ENCODE measurements around the gene LRIG1. TPM values are rescaled to one million over a fixed set of nuclear protein-coding genes. Genes with fewer than 3 reads are reported as not detected.

Gene LRIG1
- polyA plus RNA-seq, 4 donors, result 3.5 to 41.0 (median 21.9) TPM

DNA sequence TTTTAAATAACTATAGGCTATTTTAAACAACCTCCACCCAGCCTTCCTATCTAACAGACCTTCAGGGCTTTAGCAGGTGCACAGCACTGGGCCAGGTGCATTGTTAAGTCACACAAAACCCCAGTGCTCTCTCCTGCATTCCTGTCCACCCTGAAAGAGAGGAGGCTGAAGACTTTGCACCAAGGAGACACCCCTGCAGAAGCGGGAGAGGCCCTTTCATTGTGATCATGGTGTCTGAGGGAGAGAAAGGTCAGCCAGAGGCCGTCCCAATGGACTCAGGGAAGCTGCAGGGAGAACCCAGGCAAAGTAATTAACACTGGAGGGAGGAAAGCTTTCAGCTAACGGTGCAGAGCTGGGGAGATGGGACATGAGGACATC lies 5.2 kb downstream of the LRIG1 start:
- DNase-seq (peak; percentile 58 to 59), FAIRE-seq (no peak)
- Histone ChIP-seq H3K36me3 (ENCODE audit: control insufficient read depth in 3 of 3, insufficient read depth in 2 of 3, low read depth in 1 of 3, low read length in 3 of 3) (no peaks in the 10 kb centered on the region), H3K27me3 (ENCODE audit: control insufficient read depth in 3 of 3, insufficient read depth in 3 of 3, low read length in 3 of 3) (no peaks in the 10 kb centered on the region), H3K4me1 (ENCODE audit: control insufficient read depth in 3 of 3, insufficient read depth in 2 of 3, low read depth in 1 of 3, low read length in 2 of 3) (peaks cover 8 to 60% (median 32%) of the 10 kb centered on the region in 3 donors), H3K4me3 (ENCODE audit: low read depth in 1 of 3, low read length in 3 of 3) (no peak overlapping the region), H3K9me3 (ENCODE audit: control insufficient read depth in 2 of 2, insufficient read depth in 1 of 2, low read depth in 1 of 2, low read length in 1 of 2) (no peaks in the 10 kb centered on the region), H3K27ac (ENCODE audit: low read depth in 1 of 3, low read length in 2 of 3) (peak overlapping the region in 2 of 3 donors; percentile 33 to 54)
- 10 to 40% (median 37%) methylated on average over 3 of the region's 3 CpGs for WGBS, 3 donors

DNA sequence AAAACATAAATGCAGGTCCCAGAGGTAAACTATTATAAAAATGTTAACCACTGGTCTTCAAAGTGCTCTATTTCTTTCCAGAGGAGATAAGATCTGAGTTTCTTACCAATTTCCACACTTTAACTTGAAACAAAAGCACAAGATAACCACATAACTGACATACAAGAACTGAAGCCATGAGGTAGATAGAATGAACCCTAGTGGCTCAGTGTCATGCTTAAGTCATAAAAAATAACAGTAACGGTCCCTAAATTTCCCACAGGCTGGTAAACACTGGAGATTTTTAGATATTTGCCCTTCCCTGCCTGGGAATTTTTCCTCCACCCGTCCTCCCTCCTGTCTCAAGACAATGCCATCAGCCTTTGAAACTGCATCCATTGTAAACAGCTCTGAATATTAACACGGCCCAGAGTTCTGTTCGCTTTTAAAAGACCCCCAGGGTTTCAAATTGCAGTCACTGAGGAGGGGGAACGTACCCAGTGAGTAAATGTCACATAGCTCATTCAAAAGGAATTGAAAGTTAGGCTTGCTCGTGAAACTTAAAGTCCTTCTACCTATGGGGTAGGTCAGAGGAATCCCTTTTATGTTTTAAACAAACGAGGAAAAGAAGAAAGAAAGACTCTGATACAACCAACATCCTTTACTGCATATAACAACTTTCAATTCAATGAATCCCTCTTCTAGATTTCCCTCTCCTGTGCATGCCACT lies 5.7 kb downstream of the LRIG1 start:
- WGBS, 3 donors, result 19 to 42% (median 26%) methylated on average over 7 of the region's 7 CpGs
- Histone ChIP-seq H3K4me3 (ENCODE audit: low read depth in 1 of 3, low read length in 3 of 3) (no peak overlapping the region), H3K4me1 (ENCODE audit: control insufficient read depth in 3 of 3, insufficient read depth in 2 of 3, low read depth in 1 of 3, low read length in 2 of 3) (peaks cover 8 to 62% (median 33%) of the 10 kb centered on the region in 3 donors), H3K9me3 (ENCODE audit: control insufficient read depth in 2 of 2, insufficient read depth in 1 of 2, low read depth in 1 of 2, low read length in 1 of 2) (no peaks in the 10 kb centered on the region), H3K36me3 (ENCODE audit: control insufficient read depth in 3 of 3, insufficient read depth in 2 of 3, low read depth in 1 of 3, low read length in 3 of 3) (peaks cover 0 to 1% (median 0%) of the 10 kb centered on the region in 3 donors), H3K27ac (ENCODE audit: low read depth in 1 of 3, low read length in 2 of 3) (peak overlapping the region in 2 of 3 donors; percentile 17 to 54), H3K27me3 (ENCODE audit: control insufficient read depth in 3 of 3, insufficient read depth in 3 of 3, low read length in 3 of 3) (no peaks in the 10 kb centered on the region)
- no peak for FAIRE-seq
- DNase-seq, result peak; percentile 7 to 21

DNA sequence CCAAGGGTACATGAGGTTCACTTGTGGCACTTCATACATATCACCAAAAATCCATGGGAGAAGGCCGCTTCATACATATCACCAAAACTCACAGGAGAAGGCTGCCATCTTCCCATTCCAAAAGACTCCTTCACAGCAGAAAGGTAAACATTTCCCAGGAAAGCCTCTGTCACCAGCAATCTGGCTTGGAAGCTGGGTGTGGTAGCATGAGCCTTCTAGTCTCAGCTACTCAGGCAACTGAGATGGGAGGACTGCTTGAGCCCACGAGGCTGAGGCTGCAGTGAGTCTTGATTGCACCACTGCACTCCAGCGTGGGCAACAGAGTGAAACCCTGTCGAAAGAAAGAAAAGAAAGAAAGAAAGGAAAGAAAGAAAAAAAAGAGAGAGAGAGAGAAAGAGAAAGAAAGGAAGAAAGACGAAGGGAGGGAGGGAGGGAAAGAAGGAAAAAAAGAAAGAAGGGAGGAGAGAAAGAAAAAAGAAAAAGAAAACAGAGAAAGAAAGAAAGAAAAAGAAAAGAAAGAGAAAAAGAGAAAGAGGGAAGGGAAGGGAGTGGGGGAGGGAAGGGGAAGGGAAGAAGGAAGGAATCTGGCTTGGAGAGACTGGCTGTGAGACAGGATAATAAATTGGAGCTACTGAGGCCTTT lies 7.2 kb downstream of the LRIG1 start:
- 27 to 62% (median 39%) methylated on average over 5 of the region's 5 CpGs for WGBS, 3 donors
- H3K27ac ChIP-seq (ENCODE audit: low read depth in 1 of 3, low read length in 2 of 3), result peak overlapping the region in 2 of 3 donors; percentile 41 to 76
- peaks cover 0 to 4% (median 0%) of the 10 kb centered on the region in 3 donors for H3K36me3 ChIP-seq (ENCODE audit: control insufficient read depth in 3 of 3, insufficient read depth in 2 of 3, low read depth in 1 of 3, low read length in 3 of 3)
- peak; percentile 56 to 67 for DNase-seq
- H3K9me3 ChIP-seq (ENCODE audit: control insufficient read depth in 2 of 2, insufficient read depth in 1 of 2, low read depth in 1 of 2, low read length in 1 of 2), result no peaks in the 10 kb centered on the region
- no peaks in the 10 kb centered on the region for H3K27me3 ChIP-seq (ENCODE audit: control insufficient read depth in 3 of 3, insufficient read depth in 3 of 3, low read length in 3 of 3)
- FAIRE-seq, result no peak
- peaks cover 8 to 62% (median 33%) of the 10 kb centered on the region in 3 donors for H3K4me1 ChIP-seq (ENCODE audit: control insufficient read depth in 3 of 3, insufficient read depth in 2 of 3, low read depth in 1 of 3, low read length in 2 of 3)
- no peak overlapping the region for H3K4me3 ChIP-seq (ENCODE audit: low read depth in 1 of 3, low read length in 3 of 3)

DNA sequence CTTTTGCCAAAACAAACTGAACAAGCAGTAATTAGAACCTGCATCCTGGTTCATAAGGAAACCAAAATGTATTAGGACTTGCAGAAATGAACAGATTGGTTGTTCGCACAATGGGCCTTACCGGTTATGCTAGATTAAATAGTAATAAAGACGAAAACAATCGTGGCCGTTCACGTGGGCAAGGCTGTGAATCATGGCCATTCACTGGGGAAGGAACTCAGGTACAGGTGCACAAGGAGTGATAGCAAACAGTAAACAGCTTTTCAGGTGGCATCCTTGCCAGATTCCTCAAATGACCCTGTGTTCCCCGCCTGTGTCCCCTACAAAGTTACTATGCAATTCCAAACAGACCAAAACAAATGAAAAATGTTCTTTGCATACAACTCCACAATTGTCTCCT lies 8.2 kb downstream of the LRIG1 start:
- Histone ChIP-seq H3K27ac (ENCODE audit: low read depth in 1 of 3, low read length in 2 of 3) (peak overlapping the region; percentile 41 to 76 (median 52)), H3K4me1 (ENCODE audit: control insufficient read depth in 3 of 3, insufficient read depth in 2 of 3, low read depth in 1 of 3, low read length in 2 of 3) (peaks cover 8 to 62% (median 33%) of the 10 kb centered on the region in 3 donors), H3K36me3 (ENCODE audit: control insufficient read depth in 3 of 3, insufficient read depth in 2 of 3, low read depth in 1 of 3, low read length in 3 of 3) (peaks cover 0 to 6% (median 0%) of the 10 kb centered on the region in 3 donors), H3K27me3 (ENCODE audit: control insufficient read depth in 3 of 3, insufficient read depth in 3 of 3, low read length in 3 of 3) (no peaks in the 10 kb centered on the region), H3K9me3 (ENCODE audit: control insufficient read depth in 2 of 2, insufficient read depth in 1 of 2, low read depth in 1 of 2, low read length in 1 of 2) (no peaks in the 10 kb centered on the region), H3K4me3 (ENCODE audit: low read depth in 1 of 3, low read length in 3 of 3) (no peak overlapping the region)
- peak; percentile 54 to 83 for DNase-seq
- no peak for FAIRE-seq
- WGBS, 3 donors, result 9 to 58% (median 27%) methylated on average over 7 of the region's 7 CpGs

DNA sequence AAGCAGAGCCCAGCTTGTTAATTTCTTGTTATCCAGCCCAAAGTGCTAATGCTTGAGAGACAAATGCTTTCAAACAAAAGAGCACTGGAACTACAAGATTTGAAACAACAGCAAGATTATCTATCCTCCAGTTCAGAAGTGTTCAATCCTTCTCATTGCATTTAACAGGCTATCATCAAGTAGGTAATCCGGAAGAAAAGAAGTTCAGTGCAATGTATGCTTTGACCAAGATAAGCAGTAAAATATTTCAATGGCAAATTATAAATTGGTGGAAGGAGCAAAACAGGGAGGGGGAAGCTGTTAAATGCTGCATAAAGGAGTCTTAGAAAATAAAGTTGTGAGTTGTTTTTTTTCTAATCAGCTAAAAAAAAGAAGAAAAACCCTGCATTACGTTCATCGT lies 8.8 kb downstream of the LRIG1 start:
- DNase-seq (peak; percentile 26 to 33), FAIRE-seq (no peak)
- Histone ChIP-seq H3K27me3 (ENCODE audit: control insufficient read depth in 3 of 3, insufficient read depth in 3 of 3, low read length in 3 of 3) (no peaks in the 10 kb centered on the region), H3K27ac (ENCODE audit: low read depth in 1 of 3, low read length in 2 of 3) (peak overlapping the region in 2 of 3 donors; percentile 39 to 46), H3K36me3 (ENCODE audit: control insufficient read depth in 3 of 3, insufficient read depth in 2 of 3, low read depth in 1 of 3, low read length in 3 of 3) (peaks cover 0 to 6% (median 0%) of the 10 kb centered on the region in 3 donors), H3K9me3 (ENCODE audit: control insufficient read depth in 2 of 2, insufficient read depth in 1 of 2, low read depth in 1 of 2, low read length in 1 of 2) (no peaks in the 10 kb centered on the region), H3K4me1 (ENCODE audit: control insufficient read depth in 3 of 3, insufficient read depth in 2 of 3, low read depth in 1 of 3, low read length in 2 of 3) (peaks cover 8 to 63% (median 32%) of the 10 kb centered on the region in 3 donors), H3K4me3 (ENCODE audit: low read depth in 1 of 3, low read length in 3 of 3) (no peak overlapping the region)
- WGBS, 3 donors, result 9 to 50% (median 28%) methylated on average over 3 of the region's 3 CpGs

DNA sequence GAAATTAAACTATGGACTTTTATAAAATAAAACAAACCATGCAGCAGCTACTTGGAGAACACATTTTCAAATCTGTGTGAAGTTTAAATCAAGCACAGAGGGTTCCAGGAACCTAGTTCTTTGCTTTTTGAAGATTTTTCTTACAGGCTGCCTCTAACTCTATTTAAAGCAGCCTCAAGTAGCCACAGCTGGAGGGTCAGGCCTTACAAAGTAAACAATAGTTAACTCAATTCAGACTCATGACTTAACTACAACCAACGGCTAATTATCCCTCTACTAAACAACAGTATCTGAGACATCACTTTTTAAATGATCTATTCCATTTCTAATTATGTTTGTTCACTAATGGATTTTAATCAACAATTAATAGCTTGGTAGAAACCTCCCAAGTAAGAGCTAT lies 9.8 kb downstream of the LRIG1 start:
- Histone ChIP-seq H3K9me3 (ENCODE audit: control insufficient read depth in 2 of 2, insufficient read depth in 1 of 2, low read depth in 1 of 2, low read length in 1 of 2) (no peaks in the 10 kb centered on the region), H3K27me3 (ENCODE audit: control insufficient read depth in 3 of 3, insufficient read depth in 3 of 3, low read length in 3 of 3) (no peaks in the 10 kb centered on the region), H3K36me3 (ENCODE audit: control insufficient read depth in 3 of 3, insufficient read depth in 2 of 3, low read depth in 1 of 3, low read length in 3 of 3) (peaks cover 0 to 6% (median 0%) of the 10 kb centered on the region in 3 donors), H3K4me1 (ENCODE audit: control insufficient read depth in 3 of 3, insufficient read depth in 2 of 3, low read depth in 1 of 3, low read length in 2 of 3) (peaks cover 8 to 56% (median 27%) of the 10 kb centered on the region in 3 donors), H3K4me3 (ENCODE audit: low read depth in 1 of 3, low read length in 3 of 3) (no peak overlapping the region), H3K27ac (ENCODE audit: low read depth in 1 of 3, low read length in 2 of 3) (peak overlapping the region in 1 of 3 donors; percentile 27)
- FAIRE-seq, result no peak
- peak in 1 of 2 donors; percentile 35 for DNase-seq
- WGBS, 3 donors, result 3 to 28% (median 21%) methylated on average over 1 of the region's 1 CpG

DNA sequence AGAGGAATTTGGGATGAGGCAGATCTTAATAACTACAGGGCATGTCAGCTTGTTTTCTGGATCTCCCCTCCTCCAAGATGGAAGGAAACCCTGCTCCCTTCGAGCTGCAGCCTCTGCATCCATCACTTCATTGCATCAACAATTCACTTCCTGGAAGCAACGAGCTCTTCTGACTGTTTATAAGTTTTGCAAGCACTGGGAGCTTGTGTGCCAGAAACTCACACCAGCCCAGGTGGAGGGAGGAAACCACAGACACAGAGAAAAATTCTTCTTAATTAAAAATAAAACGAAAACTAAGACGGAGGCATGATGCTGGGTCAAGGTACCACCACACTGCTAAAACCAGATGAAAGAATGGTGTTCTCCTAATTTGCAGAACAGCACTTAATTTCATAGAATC lies 10.6 kb downstream of the LRIG1 start:
- H3K27ac ChIP-seq (ENCODE audit: low read depth in 1 of 3, low read length in 2 of 3), result peak overlapping the region in 1 of 3 donors; percentile 26
- H3K4me1 ChIP-seq (ENCODE audit: control insufficient read depth in 3 of 3, insufficient read depth in 2 of 3, low read depth in 1 of 3, low read length in 2 of 3), result peaks cover 7 to 54% (median 20%) of the 10 kb centered on the region in 3 donors
- peaks cover 0 to 6% (median 0%) of the 10 kb centered on the region in 3 donors for H3K36me3 ChIP-seq (ENCODE audit: control insufficient read depth in 3 of 3, insufficient read depth in 2 of 3, low read depth in 1 of 3, low read length in 3 of 3)
- 4 to 8% (median 7%) methylated on average over 4 of the region's 4 CpGs for WGBS, 3 donors
- DNase-seq, result peak; percentile 31 to 51
- H3K4me3 ChIP-seq (ENCODE audit: low read depth in 1 of 3, low read length in 3 of 3), result no peak overlapping the region
- no peaks in the 10 kb centered on the region for H3K9me3 ChIP-seq (ENCODE audit: control insufficient read depth in 2 of 2, insufficient read depth in 1 of 2, low read depth in 1 of 2, low read length in 1 of 2)
- no peaks in the 10 kb centered on the region for H3K27me3 ChIP-seq (ENCODE audit: control insufficient read depth in 3 of 3, insufficient read depth in 3 of 3, low read length in 3 of 3)
- FAIRE-seq, result no peak

DNA sequence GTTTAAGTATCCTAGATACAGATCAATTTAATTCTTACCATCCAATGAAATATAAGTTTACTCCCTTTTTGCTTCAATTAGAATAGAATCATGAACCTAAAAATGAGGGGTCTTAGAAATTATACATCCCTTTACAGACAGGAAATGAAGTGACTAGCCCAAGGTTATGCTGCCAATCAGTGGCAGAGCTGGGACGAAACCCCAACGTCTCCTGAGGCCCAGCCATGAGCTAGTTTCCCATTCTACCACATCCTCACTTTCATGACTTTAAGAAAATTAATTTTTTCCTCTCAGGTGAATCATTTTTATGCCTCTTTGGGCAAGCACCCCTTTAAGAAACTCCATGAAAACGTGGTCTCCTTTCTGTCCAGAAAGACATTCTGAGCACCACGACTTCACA lies 11.2 kb downstream of the LRIG1 start:
- no peaks in the 10 kb centered on the region for H3K9me3 ChIP-seq (ENCODE audit: control insufficient read depth in 2 of 2, insufficient read depth in 1 of 2, low read depth in 1 of 2, low read length in 1 of 2)
- no peak for FAIRE-seq
- 38 to 49% (median 46%) methylated on average over 4 of the region's 4 CpGs for WGBS, 3 donors

More for the DNA sequence above, 11.2 kb downstream of the LRIG1 start:
- no peak for DNase-seq
- Histone ChIP-seq H3K4me3 (ENCODE audit: low read depth in 1 of 3, low read length in 3 of 3) (no peak overlapping the region), H3K27me3 (ENCODE audit: control insufficient read depth in 3 of 3, insufficient read depth in 3 of 3, low read length in 3 of 3) (no peaks in the 10 kb centered on the region), H3K4me1 (ENCODE audit: control insufficient read depth in 3 of 3, insufficient read depth in 2 of 3, low read depth in 1 of 3, low read length in 2 of 3) (peaks cover 5 to 54% (median 20%) of the 10 kb centered on the region in 3 donors), H3K27ac (ENCODE audit: low read depth in 1 of 3, low read length in 2 of 3) (peak overlapping the region in 1 of 3 donors; percentile 26), H3K36me3 (ENCODE audit: control insufficient read depth in 3 of 3, insufficient read depth in 2 of 3, low read depth in 1 of 3, low read length in 3 of 3) (peaks cover 0 to 12% (median 0%) of the 10 kb centered on the region in 3 donors)

All from small intestine (tissue), 7 donors.